D341Med (cell line): Measurements from ENCODE around the gene CLUH.

Experiments
- DNase-seq: peaks from one replicate; pipeline ENCODE4 v3.0.0; 2012; ENCODE audit warnings: low spot score

CLUH gene

GRCh38 chr17:2711608-2712299, at the start of gene CLUH:
TSS of gene CLUH (minus strand) at chr17:2711764. CDS start at chr17:2711661, 103 bp downstream.
- DNase-seq = peak; percentile 91

- no peak for DNase-seq
Observed at GRCh38 chr17:2758870-2759269, 47.3 kb upstream of the CLUH start.

- DNase-seq = no peak
Observed at GRCh38 chr17:2755891-2756724, 44.5 kb upstream of the CLUH start.

GRCh38 chr17:2751491-2751890, 39.9 kb upstream of the CLUH start:
- no peak for DNase-seq

- no peak for DNase-seq
Observed at GRCh38 chr17:2750721-2751120, 39.2 kb upstream of the CLUH start.

- DNase-seq = no peak
Observed at GRCh38 chr17:2749784-2750181, 38.2 kb upstream of the CLUH start.

- peak; percentile 88 for DNase-seq
Observed at GRCh38 chr17:2749058-2749783, 37.7 kb upstream of the CLUH start, which contains the start of gene CCDC92B. TSS of gene CCDC92B (minus strand) at chr17:2749652. CDS start at chr17:2735145, 14,507 bp downstream.

- no peak for DNase-seq
Observed at GRCh38 chr17:2745317-2746037, 33.9 kb upstream of the CLUH start.

- no peak for DNase-seq
Observed at GRCh38 chr17:2737693-2738092, 26.1 kb upstream of the CLUH start.

GRCh38 chr17:2736956-2737355, 25.4 kb upstream of the CLUH start:
- DNase-seq = no peak

GRCh38 chr17:2735896-2736295, 24.3 kb upstream of the CLUH start:
- no peak for DNase-seq

- DNase-seq = no peak
Observed at GRCh38 chr17:2734939-2735338, 23.4 kb upstream of the CLUH start.

GRCh38 chr17:2731807-2732206, 20.2 kb upstream of the CLUH start:
- no peak for DNase-seq

GRCh38 chr17:2730764-2731353, 19.3 kb upstream of the CLUH start:
- no peak for DNase-seq

- DNase-seq = no peak
Observed at GRCh38 chr17:2724784-2725164, 13.2 kb upstream of the CLUH start.

- DNase-seq = peak; percentile 22
Observed at GRCh38 chr17:2723997-2724783, 12.6 kb upstream of the CLUH start.

- DNase-seq = no peak
Observed at GRCh38 chr17:2723505-2723996, 12.0 kb upstream of the CLUH start.

- DNase-seq = no peak
Observed at GRCh38 chr17:2722611-2723010, 11.0 kb upstream of the CLUH start.

- DNase-seq = peak; percentile 4
Observed at GRCh38 chr17:2721603-2722002, 10.0 kb upstream of the CLUH start.

- peak; percentile 3 for DNase-seq
Observed at GRCh38 chr17:2719861-2720260, 8.3 kb upstream of the CLUH start.
